Sigmoid colon (tissue), 7 donors: ENCODE measurements around the gene LIN52. TPM values are rescaled to one million over a fixed set of nuclear protein-coding genes. Genes with fewer than 3 reads are reported as not detected.

Source experiments
- DNase-seq: peaks from one replicate; pipeline ENCODE4 v3.0.0-alpha.2; 2019
- H3K27ac ChIP-seq, 4 donors: fragments of 200-600 bp; sonication (generic); one replicate each; pipeline ENCODE4 v1.5.1; 2016 to 2019; ENCODE audit warnings: mild to moderate bottlenecking in 1 of 4
- H3K27me3 ChIP-seq, 3 donors: fragments of 200-600 bp; sonication (generic); one replicate each; pipeline ENCODE4 v1.5.1; 2019; ENCODE audit warnings: mild to moderate bottlenecking in 1 of 3
- H3K36me3 ChIP-seq, 4 donors: fragments of 200-600 bp; sonication (generic); one replicate each; pipeline ENCODE4 v1.5.1; 2016 to 2019
- H3K4me1 ChIP-seq, 4 donors: fragments of 200-600 bp; sonication (generic); one replicate each; pipeline ENCODE4 v1.5.1; 2017 to 2019
- H3K4me3 ChIP-seq, 4 donors: fragments of 200-600 bp; sonication (generic); one replicate each; pipeline ENCODE4 v1.5.1; 2017 to 2019; ENCODE audit warnings: mild to moderate bottlenecking in 2 of 4, moderate library complexity in 1 of 4
- H3K9me3 ChIP-seq, 4 donors: fragments of 200-600 bp in 3 of 4; sonication (generic) in 3 of 4; one replicate each; pipeline versions ENCODE4 v1.5.1 to v1.6.1; 2013 to 2019
- EP300 ChIP-seq, 4 donors: sonication (generic); formaldehyde crosslinking; IDR thresholded peaks; one replicate each; pipeline ENCODE4 v1.6.1; 2017; ENCODE audit warnings: antibody characterized with exemption in 4 of 4
- POLR2A ChIP-seq, 2 donors: fragments of 450-650 bp; IDR thresholded peaks; one replicate each; pipeline ENCODE4 v1.6.1; 2016; ENCODE audit warnings: antibody characterized with exemption in 2 of 2, mild to moderate bottlenecking in 2 of 2, moderate library complexity in 2 of 2
- POLR2AphosphoS5 ChIP-seq, 4 donors: sonication (generic); formaldehyde crosslinking; IDR thresholded peaks; one replicate each; pipeline ENCODE4 v1.6.1; 2017; ENCODE audit warnings: antibody characterized with exemption in 4 of 4
- WGBS, 2 donors: extraction: QIAGEN DNeasy Blood & Tissue Kit; methylation state at CpG; one replicate each; pipeline ENCODE4 v1.1.7; 2013; 5-methylcytosine and 5-hydroxymethylcytosine counted together
- intact Hi-C: fragments of 100-400 bp; cut with DNase I; formaldehyde crosslinking; loops from one replicate; pipeline ENCODE4 v1.15.1; 2023
- polyA plus RNA-seq, 3 donors: library from polyadenylated mRNA; stranded (reverse); fragments of 200-250 nt; gene quantifications; one replicate each; pipeline ENCODE4 v1.2.3, GENCODE V29; 2013
- total RNA-seq, 4 donors: library from RNA; depleted of rRNA; stranded (reverse); fragments of >200 nt; gene quantifications; one replicate each; pipeline ENCODE4 v1.1.0, GENCODE V29; 2016
- TF ChIP-seq, protein P1 (sequence below), 4 experiments: fragments of 450-650 bp in 3 of 4; fragments of 200-600 bp in 1 of 4; IDR thresholded peaks; one replicate each; pipeline ENCODE4 v1.5.1; 2016 to 2019; ENCODE audit warnings: antibody characterized with exemption in 4 of 4, mild to moderate bottlenecking in 3 of 4, moderate library complexity in 2 of 4
- donor health status: healthy with polysubstance abuse.
- donor health status: Bipolar disorder and iron deficiency.
- donor health status: healthy.

LIN52 gene
- total and polyA plus RNA-seq, 7 donors: 3.7 to 11.1 (median 9.1) TPM

- Histone ChIP-seq H3K4me1 (no peaks in the 10 kb centered on the region), H3K27me3 (no peaks in the 10 kb centered on the region), H3K27ac (no peak overlapping the region), H3K4me3 (no peak overlapping the region), H3K36me3 (no peaks in the 10 kb centered on the region), H3K9me3 (no peaks in the 10 kb centered on the region)
- no peak for DNase-seq
- TF ChIP-seq POLR2A (IDR thresholded peaks at IDR 0.05) (no peak), EP300 (IDR thresholded peaks at IDR 0.05) (no peak), POLR2AphosphoS5 (IDR thresholded peaks at IDR 0.05) (no peak)
- TF ChIP-seq, protein P1, sequence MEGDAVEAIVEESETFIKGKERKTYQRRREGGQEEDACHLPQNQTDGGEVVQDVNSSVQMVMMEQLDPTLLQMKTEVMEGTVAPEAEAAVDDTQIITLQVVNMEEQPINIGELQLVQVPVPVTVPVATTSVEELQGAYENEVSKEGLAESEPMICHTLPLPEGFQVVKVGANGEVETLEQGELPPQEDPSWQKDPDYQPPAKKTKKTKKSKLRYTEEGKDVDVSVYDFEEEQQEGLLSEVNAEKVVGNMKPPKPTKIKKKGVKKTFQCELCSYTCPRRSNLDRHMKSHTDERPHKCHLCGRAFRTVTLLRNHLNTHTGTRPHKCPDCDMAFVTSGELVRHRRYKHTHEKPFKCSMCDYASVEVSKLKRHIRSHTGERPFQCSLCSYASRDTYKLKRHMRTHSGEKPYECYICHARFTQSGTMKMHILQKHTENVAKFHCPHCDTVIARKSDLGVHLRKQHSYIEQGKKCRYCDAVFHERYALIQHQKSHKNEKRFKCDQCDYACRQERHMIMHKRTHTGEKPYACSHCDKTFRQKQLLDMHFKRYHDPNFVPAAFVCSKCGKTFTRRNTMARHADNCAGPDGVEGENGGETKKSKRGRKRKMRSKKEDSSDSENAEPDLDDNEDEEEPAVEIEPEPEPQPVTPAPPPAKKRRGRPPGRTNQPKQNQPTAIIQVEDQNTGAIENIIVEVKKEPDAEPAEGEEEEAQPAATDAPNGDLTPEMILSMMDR (IDR thresholded peaks at IDR 0.05): no peak
- intact Hi-C loops: no loop called here
These were observed 49.7 kb downstream of the LIN52 start for GRCh38 chr14:74134484-74134883.

GRCh38 chr14:74135426-74135825 is 50.7 kb downstream of the LIN52 start:
- Histone ChIP-seq H3K36me3 (no peaks in the 10 kb centered on the region), H3K27me3 (no peaks in the 10 kb centered on the region), H3K4me3 (no peak overlapping the region), H3K27ac (no peak overlapping the region), H3K9me3 (no peaks in the 10 kb centered on the region), H3K4me1 (peaks cover 0 to 9% (median 4%) of the 10 kb centered on the region in 4 donors)
- no peak for DNase-seq
- 78 to 79% methylated on average over 1 of the region's 1 CpG for WGBS, 2 donors
- intact Hi-C loops: no loop called here
- TF ChIP-seq POLR2A (IDR thresholded peaks at IDR 0.05) (no peak), EP300 (IDR thresholded peaks at IDR 0.05) (no peak), POLR2AphosphoS5 (IDR thresholded peaks at IDR 0.05) (no peak)
- TF ChIP-seq, protein P1 (IDR thresholded peaks at IDR 0.05): no peak

- Histone ChIP-seq H3K27ac (no peak overlapping the region), H3K36me3 (no peaks in the 10 kb centered on the region), H3K4me3 (no peak overlapping the region), H3K4me1 (peaks cover 0 to 24% (median 12%) of the 10 kb centered on the region in 4 donors), H3K27me3 (no peaks in the 10 kb centered on the region), H3K9me3 (no peaks in the 10 kb centered on the region)
- TF ChIP-seq POLR2A (IDR thresholded peaks at IDR 0.05) (no peak), POLR2AphosphoS5 (IDR thresholded peaks at IDR 0.05) (peak; percentile 15 to 78 (median 63)), EP300 (IDR thresholded peaks at IDR 0.05) (peak in 1 of 4 donors; percentile 70)
- TF ChIP-seq, protein P1 (IDR thresholded peaks at IDR 0.05): no peak
- peak; percentile 74 for DNase-seq
- 8 to 36% methylated on average over 8 of the region's 8 CpGs for WGBS, 2 donors
- intact Hi-C loops: no loop called here
These were observed 55.7 kb downstream of the LIN52 start for GRCh38 chr14:74140374-74140850.

DNA sequence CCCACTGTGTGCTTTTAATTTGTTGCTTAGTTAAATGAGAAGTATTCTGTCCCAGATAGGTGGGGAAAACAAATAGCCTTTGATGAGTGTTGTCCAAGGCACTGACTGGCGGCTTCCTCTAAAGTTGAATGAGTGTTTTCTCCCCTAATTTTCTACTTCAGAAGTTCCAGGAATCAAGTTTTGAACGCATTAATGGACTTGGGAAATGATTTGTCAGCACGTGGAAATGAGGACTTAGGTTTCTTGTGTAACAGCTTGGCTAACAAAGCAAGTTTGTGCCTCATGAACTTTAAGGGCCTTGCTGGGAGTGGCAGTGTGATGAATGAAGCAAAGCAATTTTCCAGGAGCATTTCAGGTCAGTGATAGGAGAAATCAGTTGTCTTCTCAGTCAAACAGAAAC is 56.9 kb downstream of the LIN52 start:
- peaks cover 0 to 24% (median 12%) of the 10 kb centered on the region in 4 donors for H3K4me1 ChIP-seq
- intact Hi-C loops: no loop called here
- H3K27ac ChIP-seq: no peak overlapping the region
- WGBS, 2 donors: 40 to 67% methylated on average over 3 of the region's 3 CpGs
- no peak overlapping the region for H3K4me3 ChIP-seq
- TF ChIP-seq EP300 (IDR thresholded peaks at IDR 0.05): no peak
- TF ChIP-seq, protein P1 (IDR thresholded peaks at IDR 0.05): no peak
- peak in 1 of 4 donors; percentile 31 for TF ChIP-seq POLR2AphosphoS5 (IDR thresholded peaks at IDR 0.05)
- no peak for TF ChIP-seq POLR2A (IDR thresholded peaks at IDR 0.05)
- no peaks in the 10 kb centered on the region for H3K27me3 ChIP-seq
- no peak for DNase-seq
- no peaks in the 10 kb centered on the region for H3K9me3 ChIP-seq
- H3K36me3 ChIP-seq: no peaks in the 10 kb centered on the region

DNA sequence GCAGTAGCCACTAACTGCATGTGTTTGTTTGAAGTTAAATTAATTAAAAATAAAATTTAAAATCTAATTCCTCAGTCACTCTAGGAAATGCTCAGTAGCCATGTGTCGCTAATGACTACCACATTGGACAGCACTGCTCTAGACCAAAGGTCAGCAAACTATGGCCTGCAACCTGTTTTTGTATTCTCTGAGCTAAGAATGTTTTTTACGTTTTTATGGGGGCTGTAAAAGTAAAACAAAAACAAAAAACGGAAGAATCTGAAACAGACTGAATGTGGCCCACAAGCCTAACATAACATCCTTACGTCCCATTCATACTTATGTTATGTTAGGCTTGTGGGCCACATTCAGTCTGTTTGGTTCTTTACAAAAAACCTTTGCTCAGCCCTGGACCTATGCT is 57.8 kb downstream of the LIN52 start:
- TF ChIP-seq EP300 (IDR thresholded peaks at IDR 0.05) (no peak), POLR2A (IDR thresholded peaks at IDR 0.05) (no peak), POLR2AphosphoS5 (IDR thresholded peaks at IDR 0.05) (no peak)
- TF ChIP-seq, protein P1 (IDR thresholded peaks at IDR 0.05): no peak
- WGBS, 2 donors: 19 to 60% methylated on average over 4 of the region's 4 CpGs
- DNase-seq: no peak
- no peaks in the 10 kb centered on the region for H3K27me3 ChIP-seq
- intact Hi-C loops: no loop called here
- peaks cover 0 to 24% (median 12%) of the 10 kb centered on the region in 4 donors for H3K4me1 ChIP-seq
- H3K27ac ChIP-seq: no peak overlapping the region
- no peaks in the 10 kb centered on the region for H3K36me3 ChIP-seq
- no peak overlapping the region for H3K4me3 ChIP-seq
- H3K9me3 ChIP-seq: no peaks in the 10 kb centered on the region
